ENCODE results near the gene MCF2L2.

Gene MCF2L2

DNA sequence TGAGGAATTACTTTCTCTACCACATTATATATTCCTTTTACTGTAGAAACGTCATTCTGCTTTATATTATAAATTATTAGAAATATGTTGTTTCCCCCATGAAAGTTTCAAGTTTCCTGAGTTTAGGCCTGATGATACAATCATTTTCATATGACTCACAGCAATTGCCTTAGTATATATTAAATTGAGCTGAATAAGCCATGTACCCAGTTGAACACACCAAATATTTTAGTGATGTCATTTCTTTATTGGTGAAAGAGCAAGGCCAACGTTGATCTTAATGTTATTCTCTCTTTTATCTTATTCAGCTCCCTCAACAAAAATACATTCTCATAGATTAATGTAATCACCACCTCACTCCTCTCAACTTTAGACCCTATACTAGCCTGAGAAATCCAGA lies 144.5 kb downstream of the MCF2L2 start:
- TF ChIP-seq, protein P1, sequence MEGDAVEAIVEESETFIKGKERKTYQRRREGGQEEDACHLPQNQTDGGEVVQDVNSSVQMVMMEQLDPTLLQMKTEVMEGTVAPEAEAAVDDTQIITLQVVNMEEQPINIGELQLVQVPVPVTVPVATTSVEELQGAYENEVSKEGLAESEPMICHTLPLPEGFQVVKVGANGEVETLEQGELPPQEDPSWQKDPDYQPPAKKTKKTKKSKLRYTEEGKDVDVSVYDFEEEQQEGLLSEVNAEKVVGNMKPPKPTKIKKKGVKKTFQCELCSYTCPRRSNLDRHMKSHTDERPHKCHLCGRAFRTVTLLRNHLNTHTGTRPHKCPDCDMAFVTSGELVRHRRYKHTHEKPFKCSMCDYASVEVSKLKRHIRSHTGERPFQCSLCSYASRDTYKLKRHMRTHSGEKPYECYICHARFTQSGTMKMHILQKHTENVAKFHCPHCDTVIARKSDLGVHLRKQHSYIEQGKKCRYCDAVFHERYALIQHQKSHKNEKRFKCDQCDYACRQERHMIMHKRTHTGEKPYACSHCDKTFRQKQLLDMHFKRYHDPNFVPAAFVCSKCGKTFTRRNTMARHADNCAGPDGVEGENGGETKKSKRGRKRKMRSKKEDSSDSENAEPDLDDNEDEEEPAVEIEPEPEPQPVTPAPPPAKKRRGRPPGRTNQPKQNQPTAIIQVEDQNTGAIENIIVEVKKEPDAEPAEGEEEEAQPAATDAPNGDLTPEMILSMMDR (IDR thresholded peaks at IDR 0.05), result no peak
- no peak for TF ChIP-seq ZFX (IDR thresholded peaks at IDR 0.05; ENCODE audit: borderline replicate concordance)
- H3K27ac ChIP-seq, result no peak overlapping the region

DNA sequence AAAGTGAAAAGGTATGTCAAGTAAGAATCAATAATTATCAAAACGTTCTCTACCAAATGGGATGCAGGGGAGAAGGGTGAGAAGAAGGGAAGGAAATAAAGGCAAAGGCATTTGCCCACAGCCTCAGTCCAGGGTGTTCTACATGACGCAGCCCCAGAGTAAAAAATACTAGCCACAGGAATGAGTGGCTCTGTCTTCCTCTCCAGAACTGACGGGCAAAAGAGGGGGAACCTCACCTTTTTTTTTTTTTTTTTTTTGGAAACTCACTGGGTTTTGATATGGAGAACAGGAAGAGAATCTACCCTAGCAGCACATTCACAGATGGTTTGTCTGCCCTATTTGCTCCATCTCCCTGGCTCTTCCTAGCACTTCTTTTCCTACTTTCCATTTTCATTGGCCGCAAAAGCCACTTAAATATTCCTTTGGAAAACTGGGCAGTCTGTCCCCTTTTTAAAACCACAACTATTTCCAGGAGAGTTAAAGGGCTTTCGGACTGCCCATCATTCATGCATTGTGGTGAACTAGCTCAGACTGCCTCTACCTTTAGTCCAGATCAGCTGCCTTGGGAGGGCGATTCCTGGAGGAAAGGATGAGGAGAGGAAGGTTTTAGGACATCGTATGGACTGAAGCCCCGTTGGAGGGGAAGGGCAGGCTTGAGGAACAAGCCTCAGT lies 147.2 kb downstream of the MCF2L2 start:
- TF ChIP-seq ZFX (IDR thresholded peaks at IDR 0.05; ENCODE audit: borderline replicate concordance), result no peak
- TF ChIP-seq, protein P1 (IDR thresholded peaks at IDR 0.05), result no peak
- H3K27ac ChIP-seq, result no peak overlapping the region

DNA sequence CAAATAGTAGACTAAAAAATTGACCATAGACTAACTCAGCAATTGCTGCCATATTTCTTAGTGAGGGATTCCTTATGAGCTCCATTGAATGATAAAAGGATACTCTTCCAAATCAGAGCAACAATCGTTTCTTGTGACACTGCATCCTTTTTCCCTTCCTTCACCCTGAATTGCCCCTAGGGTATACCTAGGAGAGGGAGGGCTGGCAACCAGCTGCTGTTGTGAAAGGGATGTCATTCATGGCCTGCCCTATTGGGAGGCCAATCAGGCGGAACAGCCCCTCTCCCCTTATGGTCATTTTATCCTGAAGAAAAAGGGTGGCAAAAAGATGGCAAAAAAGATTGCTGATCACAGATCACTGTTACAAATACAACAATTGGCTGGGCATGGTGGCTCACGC lies 149.0 kb downstream of the MCF2L2 start:
- H3K27ac ChIP-seq, result no peak overlapping the region

DNA sequence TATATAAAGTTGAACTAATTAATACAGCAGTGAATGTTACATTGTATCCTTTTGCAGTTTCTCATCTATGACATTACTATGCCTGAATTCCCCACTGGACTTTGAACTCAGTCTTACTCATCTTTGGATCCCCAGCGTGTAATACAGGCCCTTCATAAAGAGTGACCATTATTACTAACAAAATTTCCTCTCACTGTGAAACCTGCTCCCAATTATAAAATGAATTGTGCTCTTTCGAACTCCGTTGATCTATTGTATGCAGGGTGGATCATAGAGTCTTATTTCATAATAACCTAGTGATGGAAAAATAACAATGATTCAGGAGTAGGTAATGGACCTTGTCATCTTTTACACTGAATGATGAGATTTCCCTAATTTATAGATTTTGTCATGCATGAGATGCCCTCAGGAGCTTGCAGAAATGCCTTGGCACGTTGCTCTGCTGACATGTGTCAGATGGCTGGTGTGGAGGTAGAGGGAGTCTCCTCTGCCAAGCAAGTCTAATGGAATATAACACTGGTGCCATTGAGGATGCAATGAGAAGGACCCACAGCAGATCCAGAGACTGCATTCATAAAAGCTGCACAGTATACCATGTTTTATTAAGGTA lies 149.8 kb downstream of the MCF2L2 start:
- no peak for TF ChIP-seq ZFX (IDR thresholded peaks at IDR 0.05; ENCODE audit: borderline replicate concordance)
- TF ChIP-seq, protein P1 (IDR thresholded peaks at IDR 0.05), result no peak
- no peak overlapping the region for H3K27ac ChIP-seq

More for the DNA sequence above, 149.0 kb downstream of the MCF2L2 start:
- TF ChIP-seq, protein P1 (IDR thresholded peaks at IDR 0.05), result no peak
- no peak for TF ChIP-seq ZFX (IDR thresholded peaks at IDR 0.05; ENCODE audit: borderline replicate concordance)

DNA sequence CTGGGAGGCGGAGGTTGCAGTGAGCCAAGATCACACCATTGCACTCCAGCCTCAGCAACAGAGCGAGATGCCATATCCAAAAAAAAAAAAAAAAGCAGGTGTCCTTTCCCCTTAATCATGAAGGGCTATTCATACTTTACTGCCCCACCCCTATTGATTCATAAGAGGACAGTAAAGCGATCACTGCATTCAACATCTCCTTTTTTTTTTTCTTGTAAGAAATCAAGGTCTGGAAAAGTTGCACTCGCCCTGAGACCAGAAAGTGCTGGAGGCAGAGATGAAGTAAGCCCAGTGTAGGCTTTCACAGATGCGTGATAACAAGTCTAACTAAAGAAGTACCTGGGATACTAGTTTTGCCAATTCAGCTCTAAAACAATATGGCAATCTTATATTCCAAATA lies 151.2 kb downstream of the MCF2L2 start:
- H3K27ac ChIP-seq, result no peak overlapping the region
- TF ChIP-seq, protein P1 (IDR thresholded peaks at IDR 0.05), result no peak
- TF ChIP-seq ZFX (IDR thresholded peaks at IDR 0.05; ENCODE audit: borderline replicate concordance), result no peak

DNA sequence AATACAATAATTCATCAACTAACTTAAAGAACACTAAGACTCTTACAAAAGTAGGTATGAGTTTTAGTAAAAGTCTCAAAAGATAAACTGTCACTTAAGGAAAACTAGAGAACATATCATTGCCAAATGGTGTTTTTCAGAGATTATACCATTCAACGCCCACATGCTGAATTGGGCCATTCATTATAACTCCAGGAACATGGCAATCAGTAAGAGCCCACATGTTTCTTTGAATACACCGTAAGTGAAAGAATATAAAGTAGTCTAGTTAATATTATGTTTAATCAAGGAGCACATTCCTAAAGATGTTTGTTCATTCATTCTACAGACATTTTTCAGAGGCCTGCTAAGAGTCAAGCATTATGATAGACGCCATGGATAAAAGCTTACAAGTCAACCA lies 152.5 kb downstream of the MCF2L2 start:
- H3K27ac ChIP-seq, result no peak overlapping the region
- TF ChIP-seq ZFX (IDR thresholded peaks at IDR 0.05; ENCODE audit: borderline replicate concordance), result no peak

DNA sequence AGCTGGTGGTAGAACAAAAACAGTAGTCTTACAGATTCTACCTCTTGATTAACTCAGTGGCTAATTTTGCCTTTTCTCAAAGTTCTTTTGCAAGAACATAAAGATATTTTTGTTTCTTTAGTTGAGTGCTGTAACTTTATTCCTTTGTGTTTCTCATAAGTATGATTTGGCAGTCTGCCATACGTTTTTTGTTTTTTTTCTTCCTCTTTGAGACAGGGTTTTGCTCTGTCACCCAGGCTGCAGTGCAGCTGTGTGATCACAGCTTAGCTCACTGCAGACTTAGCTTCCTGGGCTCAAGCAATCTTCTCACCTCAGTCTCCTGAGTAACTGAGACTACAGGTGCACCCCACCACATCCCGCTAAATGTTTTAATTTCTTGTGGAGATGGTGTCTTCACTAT lies 153.0 kb downstream of the MCF2L2 start:
- H3K27ac ChIP-seq, result no peak overlapping the region
- no peak for TF ChIP-seq ZFX (IDR thresholded peaks at IDR 0.05; ENCODE audit: borderline replicate concordance)
- TF ChIP-seq, protein P1 (IDR thresholded peaks at IDR 0.05), result no peak

Measured in 22Rv1 (cell line).